ENCODE measurements around the gene RAI1.

Gene RAI1

DNA sequence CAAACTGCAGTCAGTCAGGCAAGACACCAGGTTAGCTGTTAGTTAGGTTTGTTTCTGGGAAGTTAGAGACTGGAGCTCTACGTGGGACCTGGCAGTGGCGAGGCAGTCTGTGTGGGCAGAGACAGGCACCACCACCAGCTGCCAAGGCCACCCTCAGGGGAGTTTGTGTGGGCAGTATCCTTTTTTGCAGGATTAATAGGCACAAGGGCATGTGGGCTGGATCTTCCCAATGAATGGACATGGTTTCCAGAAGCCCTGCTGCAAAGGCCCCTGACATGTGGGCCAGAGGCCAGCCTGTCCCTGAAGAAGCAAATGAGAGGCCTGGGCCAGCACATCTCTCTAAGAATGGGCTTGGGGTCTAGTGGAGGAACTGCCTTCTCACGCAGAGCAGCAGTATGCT, 174.7 kb downstream of the RAI1 start:
- CTCF ChIA-PET = no interaction called here
- no peak for DNase-seq (ENCODE audit: extremely low spot score)
- TF ChIP-seq BHLHE40 (IDR thresholded peaks at IDR 0.05; ENCODE audit: borderline replicate concordance) = no peak
- TF ChIP-seq, protein P1, sequence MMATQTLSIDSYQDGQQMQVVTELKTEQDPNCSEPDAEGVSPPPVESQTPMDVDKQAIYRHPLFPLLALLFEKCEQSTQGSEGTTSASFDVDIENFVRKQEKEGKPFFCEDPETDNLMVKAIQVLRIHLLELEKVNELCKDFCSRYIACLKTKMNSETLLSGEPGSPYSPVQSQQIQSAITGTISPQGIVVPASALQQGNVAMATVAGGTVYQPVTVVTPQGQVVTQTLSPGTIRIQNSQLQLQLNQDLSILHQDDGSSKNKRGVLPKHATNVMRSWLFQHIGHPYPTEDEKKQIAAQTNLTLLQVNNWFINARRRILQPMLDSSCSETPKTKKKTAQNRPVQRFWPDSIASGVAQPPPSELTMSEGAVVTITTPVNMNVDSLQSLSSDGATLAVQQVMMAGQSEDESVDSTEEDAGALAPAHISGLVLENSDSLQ (IDR thresholded peaks at IDR 0.05) = no peak
- TF ChIP-seq SP1 (IDR thresholded peaks at IDR 0.05) = no peak
- no peak for TF ChIP-seq LEF1 (IDR thresholded peaks at IDR 0.05; ENCODE audit: borderline replicate concordance)
- no peak for TF ChIP-seq ZNF384 (IDR thresholded peaks at IDR 0.05)
- TF ChIP-seq HDGF (IDR thresholded peaks at IDR 0.05; ENCODE audit: borderline replicate concordance) = no peak
- TF ChIP-seq CTBP1 (IDR thresholded peaks at IDR 0.05; ENCODE audit: borderline replicate concordance) = no peak
- TF ChIP-seq NFRKB (IDR thresholded peaks at IDR 0.05) = no peak
- no peak for TF ChIP-seq ELF4 (IDR thresholded peaks at IDR 0.05)
- no peak for TF ChIP-seq TARDBP (IDR thresholded peaks at IDR 0.05)
- no peak for TF ChIP-seq FOXK2 (IDR thresholded peaks at IDR 0.05)
- no peak for TF ChIP-seq SUZ12 (IDR thresholded peaks at IDR 0.05)
- TF ChIP-seq FOXM1 (IDR thresholded peaks at IDR 0.05; ENCODE audit: borderline replicate concordance) = no peak
- POLR2A ChIA-PET = interaction anchor here (0.6 to 14.1 kb wide), 2 partner anchors 18 to 75 kb away, joined by 3 to 196 read pairs; partner anchors contain the start of gene SREBF1

DNA sequence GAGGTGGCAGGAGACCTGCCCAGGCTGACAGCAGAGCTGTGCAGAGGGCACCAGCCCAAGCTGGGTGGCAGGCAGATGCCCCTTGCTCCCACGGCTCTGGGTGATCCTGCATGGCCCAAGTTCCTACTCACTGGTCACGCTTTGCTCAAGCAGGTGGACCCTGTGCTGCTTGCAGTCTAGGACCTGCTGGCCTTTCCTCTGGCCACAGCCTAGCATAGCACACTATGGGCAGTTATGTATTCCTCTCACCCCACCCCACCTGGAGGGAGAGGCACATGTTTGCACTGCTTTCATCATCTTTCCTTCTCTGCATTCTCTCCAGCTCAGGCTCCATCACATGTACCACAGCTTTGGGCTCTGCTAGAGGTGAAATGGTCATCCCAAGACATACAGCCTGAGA, 175.1 kb downstream of the RAI1 start:
- no peak for DNase-seq (ENCODE audit: extremely low spot score)
- POLR2A ChIA-PET = interaction anchor here (0.6 to 14.1 kb wide), 2 partner anchors 19 to 75 kb away, joined by 3 to 196 read pairs; partner anchors contain the start of gene SREBF1
- CTCF ChIA-PET = no interaction called here
- TF ChIP-seq CTBP1 (IDR thresholded peaks at IDR 0.05; ENCODE audit: borderline replicate concordance) (no peak), ZNF384 (IDR thresholded peaks at IDR 0.05) (no peak), SP1 (IDR thresholded peaks at IDR 0.05) (no peak)

DNA sequence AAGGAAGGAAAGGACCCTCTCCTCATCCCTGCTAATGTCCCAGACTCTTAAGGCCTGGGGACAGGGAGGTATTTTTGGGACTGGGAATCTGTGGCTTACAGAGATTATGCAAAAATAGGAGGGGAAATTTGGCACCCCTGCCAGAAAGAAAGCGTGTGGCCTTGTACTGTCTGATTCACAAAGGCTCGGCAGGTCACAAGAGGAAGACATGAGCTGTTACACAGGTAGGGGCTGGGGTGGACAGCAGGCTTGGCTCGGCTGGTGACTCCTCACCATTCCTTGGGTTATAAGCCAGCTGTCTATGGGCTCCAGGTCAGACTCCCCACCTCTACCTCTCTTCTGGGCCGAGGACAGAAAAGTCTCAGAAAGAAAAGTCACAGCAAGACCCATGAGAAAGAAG, 176.2 kb downstream of the RAI1 start:
- CTCF ChIA-PET = interaction anchor here (0.6 kb wide), 1 partner anchor 347 kb away, joined by 3 read pairs; no protein-coding TSS in a partner anchor
- TF ChIP-seq SUZ12 (IDR thresholded peaks at IDR 0.05) (no peak), NFRKB (IDR thresholded peaks at IDR 0.05) (no peak), ZNF384 (IDR thresholded peaks at IDR 0.05) (no peak), BHLHE40 (IDR thresholded peaks at IDR 0.05; ENCODE audit: borderline replicate concordance) (no peak), TARDBP (IDR thresholded peaks at IDR 0.05) (no peak), HDGF (IDR thresholded peaks at IDR 0.05; ENCODE audit: borderline replicate concordance) (no peak), FOXA1 (IDR thresholded peaks at IDR 0.05) (no peak), L3MBTL2 (conservative IDR thresholded peaks at IDR 0.05) (no peak), ARNT (IDR thresholded peaks at IDR 0.05) (no peak), FOXK2 (IDR thresholded peaks at IDR 0.05) (no peak), LEF1 (IDR thresholded peaks at IDR 0.05; ENCODE audit: borderline replicate concordance) (no peak), CTBP1 (IDR thresholded peaks at IDR 0.05; ENCODE audit: borderline replicate concordance) (no peak), SP1 (IDR thresholded peaks at IDR 0.05) (no peak)
- TF ChIP-seq, protein P1 (IDR thresholded peaks at IDR 0.05) = no peak
- POLR2A ChIA-PET = interaction anchor here (14.1 kb wide), 1 partner anchor 20 kb away, joined by 196 read pairs; the partner anchor contains the start of gene SREBF1
- no peak for DNase-seq (ENCODE audit: extremely low spot score)

DNA sequence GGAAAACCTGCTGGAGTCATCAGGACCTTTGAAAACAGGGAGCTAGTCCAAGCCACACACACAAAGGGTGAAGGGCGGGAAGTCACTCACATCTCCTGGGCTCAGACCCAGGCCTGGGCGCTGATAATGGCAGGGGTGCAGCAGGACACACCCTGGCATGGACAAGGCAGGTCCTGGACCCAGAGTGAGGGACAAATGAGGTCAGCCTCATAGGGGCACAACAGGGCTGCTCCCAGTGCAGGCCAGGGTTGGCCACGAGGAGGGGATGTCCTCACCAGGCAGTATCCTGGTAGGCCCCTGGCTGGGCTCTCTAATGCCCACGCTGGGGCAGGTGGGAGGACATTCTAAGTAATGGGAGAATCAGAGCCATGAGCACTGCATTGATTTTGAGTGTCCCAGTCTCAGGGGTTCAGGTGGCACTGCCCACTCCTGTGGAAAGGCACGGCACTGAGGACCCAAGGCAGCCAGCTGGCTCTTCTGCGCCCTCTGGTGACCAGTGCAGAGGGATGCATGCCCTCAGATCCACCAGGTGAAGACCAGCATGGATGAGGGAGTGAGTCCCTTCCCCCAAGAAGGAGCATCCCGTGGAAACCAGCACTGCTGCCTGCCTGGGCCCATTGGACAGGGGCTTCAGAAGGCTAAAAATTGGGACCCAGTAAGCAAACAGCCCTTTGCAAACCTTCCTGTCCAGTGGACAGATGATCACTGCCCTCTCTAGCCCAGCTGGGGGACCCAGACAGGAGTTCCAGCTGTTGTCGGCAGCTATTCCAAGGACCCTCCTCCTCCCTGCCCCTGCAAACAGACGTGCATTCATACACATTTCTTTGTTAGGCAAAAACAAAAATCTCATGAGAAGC, 178.9 kb downstream of the RAI1 start:
- POLR2A ChIA-PET = interaction anchor here (6.2 kb wide), 1 partner anchor 23 kb away, joined by 36 read pairs; the partner anchor contains the start of gene SREBF1
- TF ChIP-seq ELF4 (IDR thresholded peaks at IDR 0.05) = no peak
- TF ChIP-seq LEF1 (IDR thresholded peaks at IDR 0.05; ENCODE audit: borderline replicate concordance) = no peak
- no peak for TF ChIP-seq CTBP1 (IDR thresholded peaks at IDR 0.05; ENCODE audit: borderline replicate concordance)
- no peak for TF ChIP-seq L3MBTL2 (conservative IDR thresholded peaks at IDR 0.05)
- no peak for TF ChIP-seq NFRKB (IDR thresholded peaks at IDR 0.05)
- TF ChIP-seq ZNF384 (IDR thresholded peaks at IDR 0.05) = no peak
- no peak for TF ChIP-seq FOXA1 (IDR thresholded peaks at IDR 0.05)
- no peak for TF ChIP-seq FOXK2 (IDR thresholded peaks at IDR 0.05)
- no peak for TF ChIP-seq TARDBP (IDR thresholded peaks at IDR 0.05)
- TF ChIP-seq, protein P1 (IDR thresholded peaks at IDR 0.05) = no peak
- TF ChIP-seq SUZ12 (IDR thresholded peaks at IDR 0.05) = no peak
- CTCF ChIA-PET = interaction anchor here (0.7 to 2.1 kb wide), 15 partner anchors 8 to 179 kb away, joined by 3 to 10 read pairs (median 3); partner anchors contain the start of gene RAI1
- peak; percentile 82 for DNase-seq (ENCODE audit: extremely low spot score)

DNA sequence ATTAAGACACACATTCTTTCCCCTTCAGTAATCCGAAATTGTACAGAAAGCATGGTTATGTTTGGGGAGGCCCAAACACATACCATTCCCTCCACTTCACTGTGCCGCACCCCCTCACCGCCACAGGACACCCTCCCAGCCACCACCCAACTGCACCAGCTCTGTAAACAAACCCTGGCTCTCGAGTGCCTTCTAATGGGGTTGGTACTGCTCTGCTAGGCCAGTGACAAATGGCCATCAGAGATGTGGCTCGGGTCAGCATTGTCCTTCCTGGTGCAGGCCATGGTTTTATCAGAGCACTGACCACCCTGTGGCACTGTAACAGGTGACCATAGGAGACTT, 179.5 kb downstream of the RAI1 start:
- ChIA-PET CTCF (interaction anchor here (0.7 to 2.1 kb wide), 10 partner anchors 9 to 180 kb away, joined by 3 to 10 read pairs (median 5); partner anchors contain the start of gene RAI1), POLR2A (interaction anchor here (6.2 kb wide), 1 partner anchor 24 kb away, joined by 36 read pairs; the partner anchor contains the start of gene SREBF1)
- TF ChIP-seq TARDBP (IDR thresholded peaks at IDR 0.05) = no peak
- TF ChIP-seq FOXM1 (IDR thresholded peaks at IDR 0.05; ENCODE audit: borderline replicate concordance) = no peak
- no peak for TF ChIP-seq SP1 (IDR thresholded peaks at IDR 0.05)
- no peak for TF ChIP-seq FOXK2 (IDR thresholded peaks at IDR 0.05)
- TF ChIP-seq SUZ12 (IDR thresholded peaks at IDR 0.05) = no peak
- TF ChIP-seq, protein P1 (IDR thresholded peaks at IDR 0.05) = no peak
- no peak for TF ChIP-seq ARNT (IDR thresholded peaks at IDR 0.05)
- no peak for TF ChIP-seq ELF4 (IDR thresholded peaks at IDR 0.05)
- no peak for TF ChIP-seq NFRKB (IDR thresholded peaks at IDR 0.05)
- TF ChIP-seq CTBP1 (IDR thresholded peaks at IDR 0.05; ENCODE audit: borderline replicate concordance) = no peak
- TF ChIP-seq HDGF (IDR thresholded peaks at IDR 0.05; ENCODE audit: borderline replicate concordance) = no peak
- TF ChIP-seq LEF1 (IDR thresholded peaks at IDR 0.05; ENCODE audit: borderline replicate concordance) = no peak
- no peak for TF ChIP-seq L3MBTL2 (conservative IDR thresholded peaks at IDR 0.05)
- DNase-seq (ENCODE audit: extremely low spot score) = no peak

Measured in HEK293T (cell line).